ENCODE results near the gene DYNC1LI1.
"Not testable (repeated sequence)": the region's sequence is repeated elsewhere in the genome, so short reads cannot be mapped to it uniquely, and the experiment has no call there.

The DYNC1LI1 gene

GRCh38 chr3:32525720-32526119 is 44.9 kb downstream of the DYNC1LI1 start:
- no peak for DNase-seq

- DNase-seq: no peak
Observed at GRCh38 chr3:32522682-32523081, 48.0 kb downstream of the DYNC1LI1 start.

GRCh38 chr3:32518921-32519320 is 51.7 kb downstream of the DYNC1LI1 start:
- not testable (repeated sequence) for DNase-seq

GRCh38 chr3:32516751-32517150 is 53.9 kb downstream of the DYNC1LI1 start:
- not testable (repeated sequence) for DNase-seq

GRCh38 chr3:32511005-32511404 is 59.7 kb downstream of the DYNC1LI1 start:
- DNase-seq: no peak

GRCh38 chr3:32510075-32510724 is 60.5 kb downstream of the DYNC1LI1 start:
- DNase-seq: peak; percentile 57 to 68

- DNase-seq: no peak
Observed at GRCh38 chr3:32508711-32509110, 61.9 kb downstream of the DYNC1LI1 start.

- no peak for DNase-seq
Observed at GRCh38 chr3:32506466-32506865, 64.2 kb downstream of the DYNC1LI1 start.

GRCh38 chr3:32502946-32503286 is 67.7 kb downstream of the DYNC1LI1 start:
- no peak for DNase-seq

GRCh38 chr3:32502118-32502945 is 68.3 kb downstream of the DYNC1LI1 start, which contains the start of gene CMTM6:
TSS of gene CMTM6 (minus strand) at chr3:32502852. CDS start at chr3:32502745, 107 bp downstream.
- DNase-seq: peak; percentile 77

- no peak for DNase-seq
Observed at GRCh38 chr3:32501783-32502117, 68.9 kb downstream of the DYNC1LI1 start.

GRCh38 chr3:32500880-32501782 is 69.5 kb downstream of the DYNC1LI1 start:
- no peak for DNase-seq

- DNase-seq: no peak
Observed at GRCh38 chr3:32500231-32500630, 70.4 kb downstream of the DYNC1LI1 start.

GRCh38 chr3:32499585-32499984 is 71.1 kb downstream of the DYNC1LI1 start:
- DNase-seq: no peak

- DNase-seq: no peak
Observed at GRCh38 chr3:32498992-32499391, 71.7 kb downstream of the DYNC1LI1 start.

- no peak for DNase-seq
Observed at GRCh38 chr3:32498252-32498651, 72.4 kb downstream of the DYNC1LI1 start.

GRCh38 chr3:32495609-32496008 is 75.0 kb downstream of the DYNC1LI1 start:
- DNase-seq: no peak

GRCh38 chr3:32495085-32495484 is 75.6 kb downstream of the DYNC1LI1 start:
- DNase-seq: no peak

- peak in 1 of 2 experiments; percentile 44 for DNase-seq
Observed at GRCh38 chr3:32493437-32494414, 76.9 kb downstream of the DYNC1LI1 start.

GRCh38 chr3:32492684-32493436 is 77.8 kb downstream of the DYNC1LI1 start:
- no peak for DNase-seq

GRCh38 chr3:32488474-32489008 is 82.1 kb downstream of the DYNC1LI1 start:
- no peak for DNase-seq
